Measurements from ENCODE around the gene ZNF532. TPM values are rescaled to one million over a fixed set of nuclear protein-coding genes. Genes with fewer than 3 reads are reported as not detected.

ZNF532 gene
- total and polyA plus RNA-seq, 9 of the 15 experiments (the other 6 are each of a cell fraction or from before 2014, with no cell fraction given): 0.42 TPM; not detected in 8

GRCh38 chr18:58977223-58977622, 112.5 kb downstream of the ZNF532 start:
- POLR2A ChIA-PET: no interaction called here
- intact Hi-C loops (cut with micrococcal nuclease) (no loop called here), in situ Hi-C loops (cut with MboI) (no loop called here)
- no peak for ATAC-seq
- Histone ChIP-seq H3K9me1 (ENCODE audit: control insufficient read depth, insufficient read depth, low read length) (no peaks in the 10 kb centered on the region), H3K4me2 (ENCODE audit: insufficient read depth, low read length) (no peak overlapping the region), H3K27ac (ENCODE audit: extremely low read depth, low read depth, low read length) (no peak overlapping the region), H4K20me1 (replicated peaks; ENCODE audit: control insufficient read depth, insufficient read depth, low read length) (no peaks in the 10 kb centered on the region), H3K36me3 (ENCODE audit: control insufficient read depth, insufficient read depth, low read length) (no peaks in the 10 kb centered on the region), H3K4me1 (replicated peaks in 1 of 2; ENCODE audit: control insufficient read depth in 2 of 2, insufficient read depth in 2 of 2, low read length in 2 of 2) (no peaks in the 10 kb centered on the region), H3K9ac (ENCODE audit: insufficient read depth in 1 of 2, low read depth in 2 of 2, low read length in 2 of 2) (no peak overlapping the region), H3K79me2 (ENCODE audit: control insufficient read depth, insufficient read depth, low read length) (no peaks in the 10 kb centered on the region), H3K4me3 (no peak overlapping the region), H3K9me3 (replicated peaks; ENCODE audit: control insufficient read depth, insufficient read depth, low read depth, low read length) (no peaks in the 10 kb centered on the region), H2AFZ (ENCODE audit: low read depth, low read length) (no peak overlapping the region), H3K27me3 (ENCODE audit: control insufficient read depth in 2 of 2, insufficient read depth in 2 of 2, low read length in 2 of 2) (peaks cover 0 to 14% of the 10 kb centered on the region in 2 experiments; a peak in 2 of 5 replicates)
- BruUV-seq (replicated peaks): no TSS peak
- 0% methylated on average over 9 of the region's 10 CpGs for WGBS (ENCODE audit: insufficient coverage, low coverage, missing lambda C conversion rate)
- TF ChIP-seq ZNF41 (CRISPR knock-in tag; conservative IDR thresholded peaks at IDR 0.05): no peak
- FAIRE-seq: no peak
- CTCF ChIA-PET (ENCODE audit: low intra/inter-chr PET ratio): no interaction called here
- no peak for DNase-seq (ENCODE audit: extremely low read depth in 1 of 4, low spot score in 3 of 4)

GRCh38 chr18:58977801-58978200, 113.1 kb downstream of the ZNF532 start:
- Histone ChIP-seq H2AFZ (ENCODE audit: low read depth, low read length) (no peak overlapping the region), H3K9me3 (replicated peaks; ENCODE audit: control insufficient read depth, insufficient read depth, low read depth, low read length) (no peaks in the 10 kb centered on the region), H3K27me3 (ENCODE audit: control insufficient read depth in 2 of 2, insufficient read depth in 2 of 2, low read length in 2 of 2) (peaks cover 0 to 14% of the 10 kb centered on the region in 2 experiments; a peak in 2 of 5 replicates), H3K9me1 (ENCODE audit: control insufficient read depth, insufficient read depth, low read length) (no peaks in the 10 kb centered on the region), H3K27ac (ENCODE audit: extremely low read depth, low read depth, low read length) (no peak overlapping the region), H3K79me2 (ENCODE audit: control insufficient read depth, insufficient read depth, low read length) (no peaks in the 10 kb centered on the region), H3K4me3 (no peak overlapping the region), H4K20me1 (replicated peaks; ENCODE audit: control insufficient read depth, insufficient read depth, low read length) (no peaks in the 10 kb centered on the region), H3K9ac (ENCODE audit: insufficient read depth in 1 of 2, low read depth in 2 of 2, low read length in 2 of 2) (no peak overlapping the region), H3K4me1 (replicated peaks in 1 of 2; ENCODE audit: control insufficient read depth in 2 of 2, insufficient read depth in 2 of 2, low read length in 2 of 2) (no peaks in the 10 kb centered on the region), H3K4me2 (ENCODE audit: insufficient read depth, low read length) (no peak overlapping the region), H3K36me3 (ENCODE audit: control insufficient read depth, insufficient read depth, low read length) (no peaks in the 10 kb centered on the region)
- CTCF ChIA-PET (ENCODE audit: low intra/inter-chr PET ratio): no interaction called here
- DNase-seq (ENCODE audit: extremely low read depth in 1 of 4, low spot score in 3 of 4) (no peak), FAIRE-seq (no peak), ATAC-seq (no peak)
- no TSS peak for BruUV-seq (replicated peaks)
- POLR2A ChIA-PET: no interaction called here
- in situ Hi-C loops (cut with MboI): no loop called here
- intact Hi-C loops (cut with micrococcal nuclease): no loop called here
- WGBS (ENCODE audit: insufficient coverage, low coverage, missing lambda C conversion rate): 6% methylated on average over 4 of the region's 4 CpGs
- TF ChIP-seq DPF2 (IDR thresholded peaks at IDR 0.05): no peak
- TF ChIP-seq, protein P1, sequence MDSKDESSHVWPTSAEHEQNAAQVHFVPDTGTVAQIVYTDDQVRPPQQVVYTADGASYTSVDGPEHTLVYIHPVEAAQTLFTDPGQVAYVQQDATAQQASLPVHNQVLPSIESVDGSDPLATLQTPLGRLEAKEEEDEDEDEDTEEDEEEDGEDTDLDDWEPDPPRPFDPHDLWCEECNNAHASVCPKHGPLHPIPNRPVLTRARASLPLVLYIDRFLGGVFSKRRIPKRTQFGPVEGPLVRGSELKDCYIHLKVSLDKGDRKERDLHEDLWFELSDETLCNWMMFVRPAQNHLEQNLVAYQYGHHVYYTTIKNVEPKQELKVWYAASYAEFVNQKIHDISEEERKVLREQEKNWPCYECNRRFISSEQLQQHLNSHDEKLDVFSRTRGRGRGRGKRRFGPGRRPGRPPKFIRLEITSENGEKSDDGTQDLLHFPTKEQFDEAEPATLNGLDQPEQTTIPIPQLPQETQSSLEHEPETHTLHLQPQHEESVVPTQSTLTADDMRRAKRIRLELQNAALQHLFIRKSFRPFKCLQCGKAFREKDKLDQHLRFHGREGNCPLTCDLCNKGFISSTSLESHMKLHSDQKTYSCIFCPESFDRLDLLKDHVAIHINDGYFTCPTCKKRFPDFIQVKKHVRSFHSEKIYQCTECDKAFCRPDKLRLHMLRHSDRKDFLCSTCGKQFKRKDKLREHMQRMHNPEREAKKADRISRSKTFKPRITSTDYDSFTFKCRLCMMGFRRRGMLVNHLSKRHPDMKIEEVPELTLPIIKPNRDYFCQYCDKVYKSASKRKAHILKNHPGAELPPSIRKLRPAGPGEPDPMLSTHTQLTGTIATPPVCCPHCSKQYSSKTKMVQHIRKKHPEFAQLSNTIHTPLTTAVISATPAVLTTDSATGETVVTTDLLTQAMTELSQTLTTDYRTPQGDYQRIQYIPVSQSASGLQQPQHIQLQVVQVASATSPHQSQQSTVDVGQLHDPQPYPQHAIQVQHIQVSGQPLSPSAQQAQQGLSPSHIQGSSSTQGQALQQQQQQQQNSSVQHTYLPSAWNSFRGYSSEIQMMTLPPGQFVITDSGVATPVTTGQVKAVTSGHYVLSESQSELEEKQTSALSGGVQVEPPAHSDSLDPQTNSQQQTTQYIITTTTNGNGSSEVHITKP (IDR thresholded peaks at IDR 0.05; ENCODE audit: partially characterized antibody): no peak
- TF ChIP-seq BRF1 (IDR thresholded peaks at IDR 0.05; ENCODE audit: borderline replicate concordance, extremely low read depth, insufficient read length): no peak
- no peak for TF ChIP-seq MED1 (CRISPR knock-in tag; IDR thresholded peaks at IDR 0.05; ENCODE audit: borderline replicate concordance)
- no peak for TF ChIP-seq TRIM28 (IDR thresholded peaks at IDR 0.05)
- TF ChIP-seq CC2D1A (IDR thresholded peaks at IDR 0.05): no peak
- no peak for TF ChIP-seq CREBBP (IDR thresholded peaks at IDR 0.05; ENCODE audit: low read depth, low read length)
- TF ChIP-seq, protein P2, sequence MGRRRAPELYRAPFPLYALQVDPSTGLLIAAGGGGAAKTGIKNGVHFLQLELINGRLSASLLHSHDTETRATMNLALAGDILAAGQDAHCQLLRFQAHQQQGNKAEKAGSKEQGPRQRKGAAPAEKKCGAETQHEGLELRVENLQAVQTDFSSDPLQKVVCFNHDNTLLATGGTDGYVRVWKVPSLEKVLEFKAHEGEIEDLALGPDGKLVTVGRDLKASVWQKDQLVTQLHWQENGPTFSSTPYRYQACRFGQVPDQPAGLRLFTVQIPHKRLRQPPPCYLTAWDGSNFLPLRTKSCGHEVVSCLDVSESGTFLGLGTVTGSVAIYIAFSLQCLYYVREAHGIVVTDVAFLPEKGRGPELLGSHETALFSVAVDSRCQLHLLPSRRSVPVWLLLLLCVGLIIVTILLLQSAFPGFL (CRISPR knock-in tag; IDR thresholded peaks at IDR 0.05): no peak
- TF ChIP-seq PTRF (tag; IDR thresholded peaks at IDR 0.05): no peak
- no peak for TF ChIP-seq DEAF1 (CRISPR knock-in tag; IDR thresholded peaks at IDR 0.05)
